CD4-positive, alpha-beta T cell treated with Interleukin-6 for 4 hours (primary cell): Measurements from ENCODE around the gene GNAS-AS1.
"Not testable (repeated sequence)": the region's sequence is repeated elsewhere in the genome, so short reads cannot be mapped to it uniquely, and the experiment has no call there.

Source experiments
- DNase-seq: peaks from one replicate; pipeline ENCODE4 v3.0.0-alpha.2; 2020; ENCODE audit warnings: mixed read lengths

The GNAS-AS1 gene

GRCh38 chr20:58833921-58834320 is 16.8 kb downstream of the GNAS-AS1 start:
- no peak for DNase-seq

GRCh38 chr20:58832457-58832856 is 18.2 kb downstream of the GNAS-AS1 start:
- DNase-seq, result no peak

- DNase-seq, result no peak
Observed at GRCh38 chr20:58829531-58829941, 21.2 kb downstream of the GNAS-AS1 start.

GRCh38 chr20:58828804-58829203 is 21.9 kb downstream of the GNAS-AS1 start:
- DNase-seq, result not testable (repeated sequence)

- DNase-seq, result no peak
Observed at GRCh38 chr20:58828136-58828535, 22.6 kb downstream of the GNAS-AS1 start.

GRCh38 chr20:58826271-58826670 is 24.4 kb downstream of the GNAS-AS1 start:
- no peak for DNase-seq

GRCh38 chr20:58825450-58825849 is 25.3 kb downstream of the GNAS-AS1 start:
- no peak for DNase-seq

GRCh38 chr20:58824843-58825242 is 25.9 kb downstream of the GNAS-AS1 start:
- DNase-seq, result no peak

GRCh38 chr20:58822748-58823730 is 27.7 kb downstream of the GNAS-AS1 start:
- no peak for DNase-seq

- no peak for DNase-seq
Observed at GRCh38 chr20:58822149-58822548, 28.6 kb downstream of the GNAS-AS1 start.

- DNase-seq, result not testable (repeated sequence)
Observed at GRCh38 chr20:58820515-58820914, 30.2 kb downstream of the GNAS-AS1 start.

GRCh38 chr20:58819921-58820320 is 30.8 kb downstream of the GNAS-AS1 start:
- no peak for DNase-seq

- no peak for DNase-seq
Observed at GRCh38 chr20:58818586-58819285, 32.0 kb downstream of the GNAS-AS1 start.

GRCh38 chr20:58817748-58818147 is 33.0 kb downstream of the GNAS-AS1 start:
- no peak for DNase-seq

GRCh38 chr20:58816957-58817651 is 33.6 kb downstream of the GNAS-AS1 start:
- DNase-seq, result no peak

- DNase-seq, result no peak
Observed at GRCh38 chr20:58816051-58816450, 34.7 kb downstream of the GNAS-AS1 start.

GRCh38 chr20:58815448-58815847 is 35.3 kb downstream of the GNAS-AS1 start:
- no peak for DNase-seq

- DNase-seq, result no peak
Observed at GRCh38 chr20:58813369-58813768, 37.3 kb downstream of the GNAS-AS1 start.

- DNase-seq, result no peak
Observed at GRCh38 chr20:58811334-58811733, 39.4 kb downstream of the GNAS-AS1 start.

- DNase-seq, result no peak
Observed at GRCh38 chr20:58810879-58811250, 39.8 kb downstream of the GNAS-AS1 start.

- DNase-seq, result no peak
Observed at GRCh38 chr20:58810116-58810878, 40.4 kb downstream of the GNAS-AS1 start.

- DNase-seq, result no peak
Observed at GRCh38 chr20:58808271-58809046, 42.2 kb downstream of the GNAS-AS1 start.
